Measurements from ENCODE around the gene TLDC2.

DNA sequence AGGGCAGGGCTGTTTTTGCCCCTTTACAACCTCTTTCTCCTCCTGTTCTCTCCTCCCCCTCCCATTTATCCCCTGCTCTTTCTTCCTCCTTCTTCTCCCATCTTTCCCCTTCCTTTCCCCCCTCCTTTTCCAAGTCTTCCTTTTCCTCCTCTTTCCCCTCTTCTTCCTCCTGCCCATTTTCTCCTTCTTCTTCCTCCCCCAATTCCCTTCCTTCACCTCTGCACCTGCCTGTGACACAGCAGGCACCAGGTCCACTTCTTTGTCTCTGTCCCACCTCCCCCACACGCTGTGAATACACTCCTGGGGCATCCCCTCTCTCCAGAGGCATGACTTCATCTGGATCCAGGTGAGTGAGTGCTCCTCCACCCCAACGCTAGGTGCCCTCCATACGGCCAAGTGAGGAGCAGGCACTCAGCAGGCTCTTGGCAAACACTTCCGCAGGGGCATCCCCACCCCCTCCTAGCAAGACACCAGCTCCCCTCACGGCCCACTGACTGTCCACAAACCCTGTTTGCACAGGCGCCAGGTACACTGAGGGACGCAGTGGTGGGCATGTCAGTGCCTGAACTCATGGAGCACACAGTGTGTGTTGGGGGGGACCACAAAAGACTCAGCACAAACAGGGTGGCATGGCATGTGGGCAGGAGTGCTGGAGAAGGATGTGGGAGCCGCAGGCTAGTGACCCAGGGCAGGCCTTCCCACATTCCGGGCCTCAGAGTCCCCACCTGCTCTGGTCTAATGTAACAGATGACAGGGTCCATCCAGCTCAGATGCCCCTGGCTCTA, 10.7 kb upstream of the TLDC2 start:
- TF ChIP-seq, protein P1, sequence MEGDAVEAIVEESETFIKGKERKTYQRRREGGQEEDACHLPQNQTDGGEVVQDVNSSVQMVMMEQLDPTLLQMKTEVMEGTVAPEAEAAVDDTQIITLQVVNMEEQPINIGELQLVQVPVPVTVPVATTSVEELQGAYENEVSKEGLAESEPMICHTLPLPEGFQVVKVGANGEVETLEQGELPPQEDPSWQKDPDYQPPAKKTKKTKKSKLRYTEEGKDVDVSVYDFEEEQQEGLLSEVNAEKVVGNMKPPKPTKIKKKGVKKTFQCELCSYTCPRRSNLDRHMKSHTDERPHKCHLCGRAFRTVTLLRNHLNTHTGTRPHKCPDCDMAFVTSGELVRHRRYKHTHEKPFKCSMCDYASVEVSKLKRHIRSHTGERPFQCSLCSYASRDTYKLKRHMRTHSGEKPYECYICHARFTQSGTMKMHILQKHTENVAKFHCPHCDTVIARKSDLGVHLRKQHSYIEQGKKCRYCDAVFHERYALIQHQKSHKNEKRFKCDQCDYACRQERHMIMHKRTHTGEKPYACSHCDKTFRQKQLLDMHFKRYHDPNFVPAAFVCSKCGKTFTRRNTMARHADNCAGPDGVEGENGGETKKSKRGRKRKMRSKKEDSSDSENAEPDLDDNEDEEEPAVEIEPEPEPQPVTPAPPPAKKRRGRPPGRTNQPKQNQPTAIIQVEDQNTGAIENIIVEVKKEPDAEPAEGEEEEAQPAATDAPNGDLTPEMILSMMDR (IDR thresholded peaks at IDR 0.05) = no peak
- TF ChIP-seq POLR2A (IDR thresholded peaks at IDR 0.05) (no peak), POLR2AphosphoS5 (IDR thresholded peaks at IDR 0.05) (no peak)
